Measurements from ENCODE around the gene PILRB.
A peak's percentile ranks its signal among the peaks of the same experiment; 100 is the strongest.
"Not testable (repeated sequence)": the region's sequence is repeated elsewhere in the genome, so short reads cannot be mapped to it uniquely, and the experiment has no call there.

The PILRB gene

GRCh38 chr7:100366411-100367250, 8.7 kb downstream of the PILRB start:
- TF ChIP-seq POLR2A (IDR thresholded peaks at IDR 0.05; ENCODE audit: low read length) (peak; percentile 30), GATA1 (IDR thresholded peaks at IDR 0.05; ENCODE audit: low read depth, low read length) (no peak)
- DNase-seq = no peak

GRCh38 chr7:100367251-100367620, 9.3 kb downstream of the PILRB start:
- DNase-seq = no peak
- TF ChIP-seq POLR2A (IDR thresholded peaks at IDR 0.05; ENCODE audit: low read length) (no peak), GATA1 (IDR thresholded peaks at IDR 0.05; ENCODE audit: low read depth, low read length) (no peak)

- TF ChIP-seq POLR2A (IDR thresholded peaks at IDR 0.05; ENCODE audit: low read length) = no peak
- no peak for TF ChIP-seq GATA1 (IDR thresholded peaks at IDR 0.05; ENCODE audit: low read depth, low read length)
These were observed 10.0 kb downstream of the PILRB start for GRCh38 chr7:100367676-100368613.

GRCh38 chr7:100369105-100369504, 11.2 kb downstream of the PILRB start:
- TF ChIP-seq POLR2A (IDR thresholded peaks at IDR 0.05; ENCODE audit: low read length) (peak; percentile 44), GATA1 (IDR thresholded peaks at IDR 0.05; ENCODE audit: low read depth, low read length) (no peak)
- DNase-seq = peak; percentile 14 to 19

More at GRCh38 chr7:100367676-100368613, 10.0 kb downstream of the PILRB start:
- no peak for DNase-seq

- TF ChIP-seq POLR2A (IDR thresholded peaks at IDR 0.05; ENCODE audit: low read length) (no peak), GATA1 (IDR thresholded peaks at IDR 0.05; ENCODE audit: low read depth, low read length) (no peak)
- no peak for DNase-seq
These were observed 12.4 kb downstream of the PILRB start for GRCh38 chr7:100370303-100370702.

- no peak for DNase-seq
- no peak for TF ChIP-seq GATA1 (IDR thresholded peaks at IDR 0.05; ENCODE audit: low read depth, low read length)
- TF ChIP-seq POLR2A (IDR thresholded peaks at IDR 0.05; ENCODE audit: low read length) = no peak
These were observed 12.8 kb downstream of the PILRB start for GRCh38 chr7:100370746-100371145.

GRCh38 chr7:100371561-100372171, 13.7 kb downstream of the PILRB start:
- DNase-seq = no peak
- TF ChIP-seq GATA1 (IDR thresholded peaks at IDR 0.05; ENCODE audit: low read depth, low read length) (no peak), POLR2A (IDR thresholded peaks at IDR 0.05; ENCODE audit: low read length) (no peak)

- no peak for DNase-seq
- TF ChIP-seq POLR2A (IDR thresholded peaks at IDR 0.05; ENCODE audit: low read length) (no peak), GATA1 (IDR thresholded peaks at IDR 0.05; ENCODE audit: low read depth, low read length) (no peak)
These were observed 14.3 kb downstream of the PILRB start for GRCh38 chr7:100372256-100372655.

GRCh38 chr7:100372694-100373093, 14.8 kb downstream of the PILRB start:
- TF ChIP-seq GATA1 (IDR thresholded peaks at IDR 0.05; ENCODE audit: low read depth, low read length) (no peak), POLR2A (IDR thresholded peaks at IDR 0.05; ENCODE audit: low read length) (no peak)
- no peak for DNase-seq

GRCh38 chr7:100373261-100373831, 15.4 kb downstream of the PILRB start, which contains the start of gene PILRA:
Gene PILRA (plus strand): TSS chr7:100373487. CDS start chr7:100373657, 170 bp downstream.
- no peak for DNase-seq
- TF ChIP-seq POLR2A (IDR thresholded peaks at IDR 0.05; ENCODE audit: low read length) = no peak
- TF ChIP-seq GATA1 (IDR thresholded peaks at IDR 0.05; ENCODE audit: low read depth, low read length) = no peak

- not testable (repeated sequence) for DNase-seq
These were observed 16.1 kb downstream of the PILRB start for GRCh38 chr7:100373870-100374598.

GRCh38 chr7:100374601-100375000, 16.7 kb downstream of the PILRB start:
- TF ChIP-seq POLR2A (IDR thresholded peaks at IDR 0.05; ENCODE audit: low read length) = no peak
- TF ChIP-seq GATA1 (IDR thresholded peaks at IDR 0.05; ENCODE audit: low read depth, low read length) = no peak
- no peak for DNase-seq

- no peak for TF ChIP-seq POLR2A (IDR thresholded peaks at IDR 0.05; ENCODE audit: low read length)
- TF ChIP-seq GATA1 (IDR thresholded peaks at IDR 0.05; ENCODE audit: low read depth, low read length) = no peak
- no peak for DNase-seq
These were observed 18.1 kb downstream of the PILRB start for GRCh38 chr7:100376066-100376465.

All from erythroblast (primary cell).